GM21619 (cell line): ENCODE results near the gene ABHD8.

Experiments
- ATAC-seq: cut with Tn5 transposase; IDR thresholded peaks from one replicate; pipeline ENCODE4 v1.9.1; 2021; ENCODE audit not compliant: unreplicated experiment

ABHD8 gene

GRCh38 chr19:17243830-17244617 is 59.2 kb downstream of the ABHD8 start:
- no peak for ATAC-seq

GRCh38 chr19:17243211-17243829 is 59.9 kb downstream of the ABHD8 start:
- ATAC-seq: no peak

- ATAC-seq: no peak
These were observed 60.6 kb downstream of the ABHD8 start for GRCh38 chr19:17242431-17243208.
